ENCODE measurements around the gene NKAIN2.

DNA sequence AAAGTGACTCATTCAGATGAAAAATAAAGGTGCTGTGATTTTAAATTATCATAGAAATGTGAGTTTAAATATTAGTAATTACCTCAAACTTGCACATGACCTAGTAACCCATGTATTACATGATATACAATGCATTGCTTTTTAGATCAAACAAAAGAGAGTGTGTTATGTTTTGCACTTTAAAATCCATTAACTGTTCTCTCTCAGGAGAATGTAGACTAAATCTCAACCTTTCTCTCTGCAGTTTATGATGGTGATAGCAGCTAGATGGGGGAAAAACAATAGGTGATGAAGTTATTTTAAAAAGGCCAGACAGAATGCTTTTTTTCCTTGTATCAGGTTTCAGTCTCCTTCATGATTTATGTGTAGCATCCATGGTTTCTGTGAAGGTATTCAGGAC is 754.2 kb downstream of the NKAIN2 start:
- TF ChIP-seq, protein P1, sequence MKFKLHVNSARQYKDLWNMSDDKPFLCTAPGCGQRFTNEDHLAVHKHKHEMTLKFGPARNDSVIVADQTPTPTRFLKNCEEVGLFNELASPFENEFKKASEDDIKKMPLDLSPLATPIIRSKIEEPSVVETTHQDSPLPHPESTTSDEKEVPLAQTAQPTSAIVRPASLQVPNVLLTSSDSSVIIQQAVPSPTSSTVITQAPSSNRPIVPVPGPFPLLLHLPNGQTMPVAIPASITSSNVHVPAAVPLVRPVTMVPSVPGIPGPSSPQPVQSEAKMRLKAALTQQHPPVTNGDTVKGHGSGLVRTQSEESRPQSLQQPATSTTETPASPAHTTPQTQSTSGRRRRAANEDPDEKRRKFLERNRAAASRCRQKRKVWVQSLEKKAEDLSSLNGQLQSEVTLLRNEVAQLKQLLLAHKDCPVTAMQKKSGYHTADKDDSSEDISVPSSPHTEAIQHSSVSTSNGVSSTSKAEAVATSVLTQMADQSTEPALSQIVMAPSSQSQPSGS (tag by site-specific recombination; IDR thresholded peaks at IDR 0.05; ENCODE audit: low read depth) = no peak
- TF ChIP-seq SP2 (tag by site-specific recombination; IDR thresholded peaks at IDR 0.05) (no peak), ZNF585B (tag by site-specific recombination; IDR thresholded peaks at IDR 0.05) (no peak), HOXA7 (CRISPR knock-in tag; IDR thresholded peaks at IDR 0.05; ENCODE audit: borderline replicate concordance) (no peak), ZNF335 (tag by site-specific recombination; conservative IDR thresholded peaks at IDR 0.05) (no peak)
- TF ChIP-seq, protein P2, sequence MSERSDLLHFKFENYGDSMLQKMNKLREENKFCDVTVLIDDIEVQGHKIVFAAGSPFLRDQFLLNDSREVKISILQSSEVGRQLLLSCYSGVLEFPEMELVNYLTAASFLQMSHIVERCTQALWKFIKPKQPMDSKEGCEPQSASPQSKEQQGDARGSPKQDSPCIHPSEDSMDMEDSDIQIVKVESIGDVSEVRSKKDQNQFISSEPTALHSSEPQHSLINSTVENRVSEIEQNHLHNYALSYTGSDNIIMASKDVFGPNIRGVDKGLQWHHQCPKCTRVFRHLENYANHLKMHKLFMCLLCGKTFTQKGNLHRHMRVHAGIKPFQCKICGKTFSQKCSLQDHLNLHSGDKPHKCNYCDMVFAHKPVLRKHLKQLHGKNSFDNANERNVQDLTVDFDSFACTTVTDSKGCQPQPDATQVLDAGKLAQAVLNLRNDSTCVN (tag by site-specific recombination; optimal IDR thresholded peaks at IDR 0.05) = no peak
